Keratinocyte (primary cell): Measurements from ENCODE around the gene TMEM217. TPM values are rescaled to one million over a fixed set of nuclear protein-coding genes. Genes with fewer than 3 reads are reported as not detected.

Source experiments
- DNase-seq: peaks from one replicate; pipeline ENCODE4 v3.0.0-alpha.2; 2011; ENCODE audit warnings: low read depth, missing footprints, low spot score
- FAIRE-seq: peaks from 2 replicates; lab custom pipeline; 2011; peaks lifted over from hg19 to GRCh38; lab: Jason Lieb, UNC
- H2AFZ ChIP-seq: 2 replicates; pipeline ENCODE4 v1.6.0; 2012; ENCODE audit warnings: low read length, control low read depth, inconsistent platforms; ENCODE audit not compliant: control insufficient read depth
- H3K27ac ChIP-seq: 2 replicates; pipeline ENCODE4 v1.5.1; 2011; ENCODE audit warnings: low read length; ENCODE audit not compliant: control insufficient read depth, insufficient read depth
- H3K27me3 ChIP-seq: 3 replicates; pipeline ENCODE4 v1.6.0; 2011; ENCODE audit warnings: low read length; ENCODE audit not compliant: control insufficient read depth, insufficient read depth; ENCODE audit errors: extremely low read depth
- H3K36me3 ChIP-seq, 2 experiments: 2 replicates in 1 of 2; 3 replicates in 1 of 2; pipeline ENCODE4 v1.5.1; 2011; ENCODE audit warnings: low read length in 2 of 2, mild to moderate bottlenecking in 1 of 2; ENCODE audit not compliant: control insufficient read depth in 2 of 2, insufficient read depth in 2 of 2; ENCODE audit errors: extremely low read depth in 1 of 2
- H3K4me1 ChIP-seq: 3 replicates; pipeline ENCODE4 v1.5.1; 2011; ENCODE audit warnings: low read length; ENCODE audit not compliant: control insufficient read depth, insufficient read depth; ENCODE audit errors: extremely low read depth
- H3K4me2 ChIP-seq: 3 replicates; pipeline ENCODE4 v1.6.0; 2011; ENCODE audit warnings: low read depth, low read length; ENCODE audit not compliant: control insufficient read depth, insufficient read depth; ENCODE audit errors: extremely low read depth
- H3K4me3 ChIP-seq, 3 experiments: fragments of 200-600 bp in 1 of 3; sonication (generic) in 1 of 3; 2 replicates in 2 of 3; 3 replicates in 1 of 3; pipeline ENCODE4 v1.5.1; 2011 to 2016; ENCODE audit warnings: low read length in 3 of 3, mild to moderate bottlenecking in 3 of 3, control low read depth in 2 of 3, inconsistent platforms in 1 of 3, low read depth in 1 of 3, mixed read lengths in 1 of 3, mixed run types in 1 of 3, moderate library complexity in 1 of 3; ENCODE audit not compliant: control insufficient read depth in 2 of 3, insufficient read depth in 2 of 3; ENCODE audit errors: extremely low read depth in 1 of 3
- H3K79me2 ChIP-seq: 2 replicates; pipeline ENCODE4 v1.6.0; 2012; ENCODE audit warnings: low read length; ENCODE audit not compliant: control insufficient read depth, insufficient read depth
- H3K9ac ChIP-seq: 3 replicates; pipeline ENCODE4 v1.6.0; 2011; ENCODE audit warnings: low read length; ENCODE audit not compliant: control insufficient read depth, insufficient read depth; ENCODE audit errors: extremely low read depth
- H3K9me1 ChIP-seq: 3 replicates; pipeline ENCODE4 v1.6.0; 2011; ENCODE audit warnings: low read length; ENCODE audit not compliant: control insufficient read depth, insufficient read depth; ENCODE audit errors: extremely low read depth
- H3K9me3 ChIP-seq: 2 replicates; pipeline ENCODE4 v1.5.1; 2012; ENCODE audit warnings: low read depth, low read length; ENCODE audit not compliant: control insufficient read depth
- H4K20me1 ChIP-seq: 3 replicates; pipeline ENCODE4 v1.6.0; 2011; ENCODE audit warnings: low read length; ENCODE audit not compliant: control insufficient read depth, insufficient read depth; ENCODE audit errors: extremely low read depth
- CTCF ChIP-seq, 3 experiments: IDR thresholded peaks in 1 of 3; conservative IDR thresholded peaks in 1 of 3; optimal IDR thresholded peaks in 1 of 3; 2 replicates in 2 of 3; 3 replicates in 1 of 3; pipeline versions ENCODE3 to v1.5.1; 2011; ENCODE audit warnings: low read length in 3 of 3, mild to moderate bottlenecking in 3 of 3, moderate library complexity in 2 of 3, control low read depth in 1 of 3, inconsistent platforms in 1 of 3; ENCODE audit not compliant: insufficient read depth in 2 of 3; ENCODE audit errors: extremely low read depth in 1 of 3
- EZH2 ChIP-seq: IDR thresholded peaks from one replicate; pipeline ENCODE4 v1.6.1; 2012; ENCODE audit warnings: inconsistent platforms, mild to moderate bottlenecking, low read length, moderate library complexity
- dilution Hi-C: fragments of 300-500 bp; cut with MboI; formaldehyde crosslinking; loops from one replicate; pipeline ENCODE4 v1.7.0; 2020; ENCODE audit warnings: low sequenced_read_pairs; ENCODE audit not compliant: extremely low pct_ligation_motif_present
- polyA plus RNA-seq, 5 experiments: library from polyadenylated mRNA; depleted of rRNA in 3 of 5; stranded (reverse) in 3 of 5; stranded (forward) in 1 of 5; unstranded in 1 of 5; fragments of >200 nt; gene quantifications; 1 replicate in 1 of 5; 2 replicates in 3 of 5; 3 replicates in 1 of 5; pipeline versions ENCODE4 v1.2.1 to v1.2.3, GENCODE V29; 2011 to 2012; ENCODE audit warnings: missing spikeins in 2 of 5, low read depth in 1 of 5, low replicate concordance in 1 of 5

TMEM217 gene
- polyA plus RNA-seq, 1 donor (not counting 4 experiments of a cell fraction or from before 2014, with no cell fraction given): 0.80 TPM

GRCh38 chr6:37233541-37233940, 24.4 kb downstream of the TMEM217 start:
- no peak overlapping the region for H3K4me2 ChIP-seq
- no peaks in the 10 kb centered on the region for H3K36me3 ChIP-seq
- H3K79me2 ChIP-seq: no peaks in the 10 kb centered on the region
- H3K4me1 ChIP-seq: peaks cover 5% of the 10 kb centered on the region
- no peak for DNase-seq
- H3K27ac ChIP-seq: no peak overlapping the region
- H2AFZ ChIP-seq: no peak overlapping the region
- no peak for FAIRE-seq
- no peak overlapping the region for H3K4me3 ChIP-seq
- dilution Hi-C loops: no loop called here
- H4K20me1 ChIP-seq: no peaks in the 10 kb centered on the region
- no peak overlapping the region for H3K9ac ChIP-seq
- no peaks in the 10 kb centered on the region for H3K27me3 ChIP-seq
- TF ChIP-seq EZH2 (no peak), CTCF (optimal IDR thresholded peaks at IDR 0.05 in 1 of 3, IDR thresholded peaks at IDR 0.05 in 1 of 3, conservative IDR thresholded peaks at IDR 0.05 in 1 of 3; ENCODE audit: extremely low read depth in 1 of 3, insufficient read depth in 2 of 3, low read length in 3 of 3) (no peak)
- no peaks in the 10 kb centered on the region for H3K9me1 ChIP-seq
- no peaks in the 10 kb centered on the region for H3K9me3 ChIP-seq

DNA sequence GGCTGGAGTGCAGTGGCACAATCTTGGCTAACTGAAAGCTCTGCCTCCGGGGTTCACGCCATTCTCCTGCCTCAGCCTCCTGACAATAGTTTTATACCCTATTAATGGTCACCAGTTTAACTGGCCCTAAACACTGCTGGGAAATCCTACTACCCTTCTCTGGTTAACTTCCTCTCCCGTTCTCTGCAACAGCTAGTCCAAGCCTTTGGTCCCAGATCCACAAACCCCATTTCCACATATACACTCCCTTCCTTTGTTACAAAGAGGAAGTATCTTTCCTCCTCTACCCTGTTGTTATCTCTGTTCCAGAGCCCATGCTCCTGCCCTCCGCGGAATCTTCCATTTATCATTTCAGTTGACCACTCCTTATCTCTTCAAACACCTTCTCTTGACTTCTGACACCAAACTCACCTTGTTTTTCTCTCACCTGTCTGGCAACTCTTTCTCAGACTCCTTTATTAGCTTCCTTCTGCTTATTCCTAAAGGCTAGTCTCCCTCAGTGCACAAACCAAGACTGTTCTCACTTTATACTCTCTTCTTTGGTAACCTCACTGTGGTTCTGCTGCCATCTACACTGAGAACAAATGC, 25.4 kb downstream of the TMEM217 start:
- no peak for FAIRE-seq
- Histone ChIP-seq H3K4me1 (peaks cover 5% of the 10 kb centered on the region), H3K27me3 (no peaks in the 10 kb centered on the region), H2AFZ (no peak overlapping the region), H3K9ac (no peak overlapping the region), H3K79me2 (no peaks in the 10 kb centered on the region), H3K4me2 (no peak overlapping the region), H3K9me3 (no peaks in the 10 kb centered on the region), H3K36me3 (no peaks in the 10 kb centered on the region), H3K9me1 (no peaks in the 10 kb centered on the region), H4K20me1 (no peaks in the 10 kb centered on the region), H3K4me3 (no peak overlapping the region), H3K27ac (no peak overlapping the region)
- dilution Hi-C loops: no loop called here
- DNase-seq: no peak
- TF ChIP-seq EZH2: no peak
- no peak for TF ChIP-seq CTCF (optimal IDR thresholded peaks at IDR 0.05 in 1 of 3, IDR thresholded peaks at IDR 0.05 in 1 of 3, conservative IDR thresholded peaks at IDR 0.05 in 1 of 3; ENCODE audit: extremely low read depth in 1 of 3, insufficient read depth in 2 of 3, low read length in 3 of 3)
